ENCODE results near the gene HOXD12. TPM values are rescaled to one million over a fixed set of nuclear protein-coding genes. Genes with fewer than 3 reads are reported as not detected.
A peak's percentile ranks its signal among the peaks of the same experiment; 100 is the strongest.

HOXD12 gene
- total RNA-seq, 4 donors from 2014 or later = not detected

GRCh38 chr2:176124110-176124946 lies 24.7 kb downstream of the HOXD12 start:
- peaks cover 10 to 100% (median 82%) of the 10 kb centered on the region in 4 donors for H3K27me3 ChIP-seq
- intact Hi-C loops (cut with DNase I) = no loop called here
- DNase-seq (ENCODE audit: extremely low spot score) = no peak
- peak overlapping the region in 3 of 4 donors; percentile 49 to 62 (median 51) for H3K4me3 ChIP-seq
- no peaks in the 10 kb centered on the region for H3K9me3 ChIP-seq
- peaks cover 20 to 51% (median 37%) of the 10 kb centered on the region in 4 donors for H3K4me1 ChIP-seq
- H3K36me3 ChIP-seq = no peaks in the 10 kb centered on the region
- no peak overlapping the region for H3K27ac ChIP-seq (replicated peaks in 1 of 4)
- 21% methylated on average over 28 of the region's 34 CpGs for WGBS
- TF ChIP-seq POLR2A (IDR thresholded peaks at IDR 0.05; ENCODE audit: low read depth) = no peak
- TF ChIP-seq CTCF (IDR thresholded peaks at IDR 0.05) = no peak

GRCh38 chr2:176124947-176125771 lies 25.6 kb downstream of the HOXD12 start:
- WGBS = 29% methylated on average over 6 of the region's 9 CpGs
- no peaks in the 10 kb centered on the region for H3K9me3 ChIP-seq
- H3K27me3 ChIP-seq = peaks cover 10 to 100% (median 82%) of the 10 kb centered on the region in 4 donors
- H3K4me1 ChIP-seq = peaks cover 24 to 59% (median 43%) of the 10 kb centered on the region in 4 donors
- no peaks in the 10 kb centered on the region for H3K36me3 ChIP-seq
- no peak overlapping the region for H3K4me3 ChIP-seq
- TF ChIP-seq EP300 (IDR thresholded peaks at IDR 0.05) = no peak
- TF ChIP-seq POLR2AphosphoS5 (IDR thresholded peaks at IDR 0.05) = no peak
- TF ChIP-seq CTCF (IDR thresholded peaks at IDR 0.05) = no peak
- no peak for TF ChIP-seq POLR2A (IDR thresholded peaks at IDR 0.05; ENCODE audit: low read depth)
- no peak for DNase-seq (ENCODE audit: extremely low spot score)
- intact Hi-C loops (cut with DNase I) = loop anchor here (5.0 kb wide), 4 partner anchors 332 to 692 kb away; no protein-coding TSS in a partner anchor
- no peak overlapping the region for H3K27ac ChIP-seq (replicated peaks in 1 of 4)

- WGBS = 36% methylated on average over 6 of the region's 6 CpGs
- H3K36me3 ChIP-seq = no peaks in the 10 kb centered on the region
- no peak overlapping the region for H3K27ac ChIP-seq (replicated peaks in 1 of 4)
- peaks cover 30 to 65% (median 48%) of the 10 kb centered on the region in 4 donors for H3K4me1 ChIP-seq
- peaks cover 10 to 100% (median 82%) of the 10 kb centered on the region in 4 donors for H3K27me3 ChIP-seq
- DNase-seq (ENCODE audit: extremely low spot score) = no peak
- no peak for TF ChIP-seq POLR2AphosphoS5 (IDR thresholded peaks at IDR 0.05)
- TF ChIP-seq POLR2A (IDR thresholded peaks at IDR 0.05; ENCODE audit: low read depth) = no peak
- TF ChIP-seq EP300 (IDR thresholded peaks at IDR 0.05) = no peak
- no peak for TF ChIP-seq CTCF (IDR thresholded peaks at IDR 0.05)
- intact Hi-C loops (cut with DNase I) = loop anchor here (2.0 to 5.0 kb wide), 5 partner anchors 332 to 1021 kb away; no protein-coding TSS in a partner anchor
- H3K4me3 ChIP-seq = no peak overlapping the region
- no peaks in the 10 kb centered on the region for H3K9me3 ChIP-seq
Measured at GRCh38 chr2:176125772-176126054, 26.1 kb downstream of the HOXD12 start.

DNA sequence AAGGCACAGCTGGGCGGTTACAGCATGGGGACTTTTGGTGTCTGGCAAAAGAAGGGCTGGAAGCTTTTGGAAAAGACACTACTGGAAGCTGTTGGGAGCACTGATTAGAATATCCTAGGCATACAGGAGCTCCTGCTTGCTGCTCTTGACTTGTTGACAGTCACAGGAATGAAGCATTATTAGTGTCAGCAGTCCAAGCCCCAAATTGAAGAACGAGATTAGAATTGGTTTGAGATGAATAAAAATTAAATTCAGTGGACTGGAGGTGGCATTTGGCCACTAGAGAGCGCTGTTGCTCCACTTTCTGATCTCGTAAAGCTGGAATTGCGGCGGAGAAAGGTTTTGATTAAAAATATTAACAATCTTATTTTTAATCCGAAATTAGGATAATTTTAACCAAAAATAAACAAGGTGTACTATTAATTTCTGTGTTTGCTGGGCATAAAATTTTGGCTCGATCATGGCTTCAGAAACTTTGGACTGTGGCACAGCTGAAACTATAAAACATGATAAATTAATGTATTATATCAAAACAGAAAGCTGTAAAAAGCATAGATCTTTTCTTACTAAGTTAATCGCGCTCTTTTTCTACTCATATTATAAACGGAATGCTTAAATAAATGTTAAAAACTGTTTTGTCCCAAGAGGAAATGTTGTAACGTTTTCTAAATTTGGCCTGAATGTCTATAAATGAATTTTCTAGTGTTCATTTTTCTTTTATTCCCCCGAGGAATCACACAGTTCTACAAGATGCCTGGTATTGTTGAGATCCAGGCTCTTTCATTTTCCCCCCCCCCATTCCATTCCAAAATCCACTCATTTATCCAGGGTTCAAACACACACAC lies 27.6 kb downstream of the HOXD12 start:
- Histone ChIP-seq H3K27ac (replicated peaks in 1 of 4) (no peak overlapping the region), H3K4me3 (no peak overlapping the region), H3K9me3 (no peaks in the 10 kb centered on the region), H3K36me3 (no peaks in the 10 kb centered on the region), H3K4me1 (peaks cover 27 to 61% (median 42%) of the 10 kb centered on the region in 4 donors), H3K27me3 (peaks cover 10 to 100% (median 83%) of the 10 kb centered on the region in 4 donors)
- intact Hi-C loops (cut with DNase I) = loop anchor here (2.0 to 5.0 kb wide), 5 partner anchors 330 to 1020 kb away; no protein-coding TSS in a partner anchor
- TF ChIP-seq POLR2A (IDR thresholded peaks at IDR 0.05; ENCODE audit: low read depth) (no peak), CTCF (IDR thresholded peaks at IDR 0.05) (peak; percentile 84 to 90 (median 89)), EP300 (IDR thresholded peaks at IDR 0.05) (no peak), POLR2AphosphoS5 (IDR thresholded peaks at IDR 0.05) (peak in 1 of 2 donors; percentile 6)
- no peak for DNase-seq (ENCODE audit: extremely low spot score)
- 3% methylated on average over 13 of the region's 13 CpGs for WGBS

Data from esophagus muscularis mucosa (tissue), 4 donors.